GM12892 (cell line): Measurements from ENCODE around the gene SFTPB.

ENCODE experiments used
- POLR2A ChIP-seq: IDR thresholded peaks from 2 replicates; pipeline ENCODE4 v1.6.1; 2011; ENCODE audit warnings: low read depth, low read length, control low read depth
- TAF1 ChIP-seq: IDR thresholded peaks from 2 replicates; pipeline ENCODE4 v1.6.1; 2011; ENCODE audit warnings: low read depth, mild to moderate bottlenecking, control low read depth, low read length, borderline replicate concordance

DNA sequence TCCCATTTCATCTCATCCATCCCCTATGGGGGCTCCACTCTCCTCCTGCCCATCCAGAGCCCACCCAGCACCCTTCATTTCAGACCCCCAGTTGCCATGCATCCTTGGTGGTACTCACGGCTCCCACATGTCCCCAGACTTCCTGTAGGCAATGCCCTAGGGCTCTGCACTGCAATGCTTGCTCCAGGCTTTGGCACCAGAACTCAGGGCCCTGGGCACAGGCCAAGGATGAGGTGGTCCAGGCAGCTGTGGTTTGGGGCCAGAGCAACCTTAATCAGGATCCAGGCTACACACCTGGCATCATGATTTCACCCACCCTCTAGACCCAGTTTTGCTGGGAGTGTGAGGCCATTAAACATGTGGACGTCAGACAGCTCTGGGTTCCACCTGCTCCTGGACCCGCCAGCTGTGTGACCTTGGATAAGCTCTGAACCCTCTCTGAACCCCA lies 414 bp downstream of the SFTPB start:
- no peak for TF ChIP-seq POLR2A
- TF ChIP-seq TAF1 = no peak
